GM23338 (cell line): ENCODE results near the gene TMEM245. TPM values are rescaled to one million over a fixed set of nuclear protein-coding genes. Genes with fewer than 3 reads are reported as not detected.

Source experiments
- ATAC-seq: fragments of 200-7000 bp; cut with Tn5 transposase; 3 replicates; pipeline ENCODE4 v1.9.1; 2020
- DNase-seq: peaks from one replicate; pipeline ENCODE4 v3.0.0-alpha.2; 2015; ENCODE audit warnings: low spot score
- H2AFZ ChIP-seq: fragments of 200-600 bp; sonication (generic); 2 replicates; pipeline ENCODE4 v1.8.0; 2016; ENCODE audit warnings: antibody characterized with exemption, mild to moderate bottlenecking, moderate library complexity
- H3F3A ChIP-seq: fragments of 200-600 bp; sonication (generic); replicated peaks from 2 replicates; pipeline ENCODE4 v1.8.0; 2017; ENCODE audit warnings: antibody characterized with exemption, mixed run types, low read depth
- H3K27ac ChIP-seq: fragments of 200-600 bp; sonication (generic); 2 replicates; pipeline ENCODE4 v1.6.1; 2016; ENCODE audit warnings: low read depth
- H3K27me3 ChIP-seq: fragments of 200-600 bp; sonication (generic); 2 replicates; pipeline ENCODE4 v1.8.0; 2016; ENCODE audit warnings: mild to moderate bottlenecking, mixed run types, moderate library complexity; ENCODE audit not compliant: insufficient read depth
- H3K36me3 ChIP-seq: fragments of 200-600 bp; sonication (generic); 2 replicates; pipeline ENCODE4 v1.8.0; 2016; ENCODE audit warnings: mild to moderate bottlenecking; ENCODE audit not compliant: insufficient read depth
- H3K4me1 ChIP-seq: fragments of 200-600 bp; sonication (generic); 2 replicates; pipeline ENCODE4 v1.8.0; 2016; ENCODE audit warnings: mild to moderate bottlenecking, moderate library complexity; ENCODE audit not compliant: insufficient read depth
- H3K4me2 ChIP-seq: fragments of 200-600 bp; sonication (generic); 2 replicates; pipeline ENCODE4 v1.7.1; 2017; ENCODE audit warnings: mixed run types
- H3K4me3 ChIP-seq: fragments of 200-600 bp; sonication (generic); 2 replicates; pipeline ENCODE4 v1.6.1; 2016; ENCODE audit warnings: mixed run types
- H3K79me2 ChIP-seq: fragments of 200-600 bp; sonication (generic); replicated peaks from 2 replicates; pipeline ENCODE4 v1.8.0; 2017; ENCODE audit warnings: mild to moderate bottlenecking; ENCODE audit not compliant: insufficient read depth
- H3K9me2 ChIP-seq: fragments of 200-600 bp; sonication (generic); 2 replicates; pipeline ENCODE4 v1.8.0; 2017; ENCODE audit not compliant: insufficient read depth
- H4K20me1 ChIP-seq: fragments of 200-600 bp; sonication (generic); replicated peaks from 2 replicates; pipeline ENCODE4 v1.8.0; 2017; ENCODE audit warnings: mild to moderate bottlenecking; ENCODE audit not compliant: insufficient read depth
- H3K27ac Mint-ChIP-seq: 2 replicates; pipeline ENCODE4 v1.8.0; 2020; ENCODE audit warnings: inconsistent platforms, mild to moderate bottlenecking, moderate library complexity, mixed read lengths
- H3K27me3 Mint-ChIP-seq: 3 replicates; pipeline ENCODE4 v1.8.0; 2022; ENCODE audit warnings: low read depth, mild to moderate bottlenecking, moderate library complexity, mixed read lengths, inconsistent platforms; ENCODE audit not compliant: insufficient read depth, poor library complexity
- H3K36me3 Mint-ChIP-seq: 3 replicates; pipeline ENCODE4 v1.8.0; 2021; ENCODE audit warnings: low read depth, mild to moderate bottlenecking, inconsistent platforms, moderate library complexity, mixed read lengths
- H3K4me1 Mint-ChIP-seq: 3 replicates; pipeline ENCODE4 v1.8.0; 2020; ENCODE audit warnings: mild to moderate bottlenecking, inconsistent platforms, mixed read lengths
- H3K4me3 Mint-ChIP-seq: 3 replicates; pipeline ENCODE4 v1.8.0; 2021; ENCODE audit warnings: moderate library complexity, mild to moderate bottlenecking, inconsistent platforms, mixed read lengths
- H3K9me3 Mint-ChIP-seq: 3 replicates; pipeline ENCODE4 v1.8.0; 2020; ENCODE audit warnings: moderate library complexity, mild to moderate bottlenecking, inconsistent platforms, mixed read lengths
- CREB1 ChIP-seq: fragments of 250-450 bp; sonication (Bioruptor Pico); IDR thresholded peaks from 2 replicates; pipeline ENCODE4 v1.5.0; 2020; ENCODE audit warnings: low read depth, mild to moderate bottlenecking, moderate library complexity
- EZH2 ChIP-seq: fragments of 200-600 bp; sonication (generic); IDR thresholded peaks from one replicate; pipeline ENCODE4 v1.8.0; 2017; ENCODE audit warnings: antibody characterized with exemption, mild to moderate bottlenecking, low read depth; ENCODE audit not compliant: unreplicated experiment
- EZH2phosphoT487 ChIP-seq: fragments of 200-600 bp; sonication (generic); IDR thresholded peaks from one replicate; pipeline ENCODE4 v1.8.1; 2018; ENCODE audit warnings: antibody characterized with exemption; ENCODE audit not compliant: unreplicated experiment
- JUNB ChIP-seq: IDR thresholded peaks from one replicate; pipeline ENCODE4 v1.6.1; 2016; ENCODE audit warnings: antibody characterized with exemption; ENCODE audit not compliant: unreplicated experiment
- NANOG ChIP-seq: IDR thresholded peaks from 2 replicates; pipeline ENCODE4 v1.6.1; 2016; ENCODE audit warnings: antibody characterized with exemption, borderline replicate concordance
- POLR2AphosphoS5 ChIP-seq: IDR thresholded peaks from 2 replicates; pipeline ENCODE4 v1.6.1; 2016; ENCODE audit warnings: antibody characterized with exemption, low read depth
- STAT1 ChIP-seq: IDR thresholded peaks from one replicate; pipeline ENCODE4 v1.6.1; 2016; ENCODE audit warnings: antibody characterized with exemption; ENCODE audit not compliant: unreplicated experiment
- ZNF114 ChIP-seq: fragments of 250-450 bp; sonication (Bioruptor Pico); IDR thresholded peaks from 2 replicates; pipeline ENCODE4 v1.5.0; 2020; ENCODE audit warnings: mild to moderate bottlenecking, moderate library complexity
- ZNF331 ChIP-seq: fragments of 250-450 bp; sonication (Bioruptor Pico); IDR thresholded peaks from 2 replicates; pipeline ENCODE4 v1.5.0; 2020; ENCODE audit warnings: low read depth, mild to moderate bottlenecking, moderate library complexity
- polyA plus RNA-seq: library from polyadenylated mRNA; unstranded; fragments of >200 nt; fragmentation: Nextera tagmentation; extraction: Ambion mirVana; gene quantifications from 2 replicates; pipeline ENCODE4 v1.2.1, GENCODE V29; 2016
- total RNA-seq: library from RNA; depleted of rRNA; stranded (reverse); fragments of >200 nt; shearing (Covaris generic); gene quantifications from 2 replicates; pipeline ENCODE4 v1.2.3, GENCODE V29; 2014
- TF ChIP-seq, protein P1 (sequence below): fragments of 250-450 bp; sonication (Bioruptor Pico); IDR thresholded peaks from 2 replicates; pipeline ENCODE4 v1.5.0; 2020; ENCODE audit warnings: mild to moderate bottlenecking, moderate library complexity
- TF ChIP-seq, protein P2 (sequence below), 2 experiments: fragments of 200-600 bp in 1 of 2; sonication (generic) in 1 of 2; conservative IDR thresholded peaks; 2 replicates each; pipeline versions ENCODE4 v1.5.1 to v1.6.1; 2016 to 2017; ENCODE audit warnings: antibody characterized with exemption in 2 of 2, low read depth in 2 of 2, mild to moderate bottlenecking in 2 of 2, moderate library complexity in 1 of 2
- TF ChIP-seq, protein P3 (sequence below): IDR thresholded peaks from one replicate; pipeline ENCODE4 v1.6.1; 2018; ENCODE audit warnings: antibody characterized with exemption; ENCODE audit not compliant: unreplicated experiment

Gene TMEM245
- total and polyA plus RNA-seq, 2 experiments from 2014 or later: 17.3 to 64.1 TPM

DNA sequence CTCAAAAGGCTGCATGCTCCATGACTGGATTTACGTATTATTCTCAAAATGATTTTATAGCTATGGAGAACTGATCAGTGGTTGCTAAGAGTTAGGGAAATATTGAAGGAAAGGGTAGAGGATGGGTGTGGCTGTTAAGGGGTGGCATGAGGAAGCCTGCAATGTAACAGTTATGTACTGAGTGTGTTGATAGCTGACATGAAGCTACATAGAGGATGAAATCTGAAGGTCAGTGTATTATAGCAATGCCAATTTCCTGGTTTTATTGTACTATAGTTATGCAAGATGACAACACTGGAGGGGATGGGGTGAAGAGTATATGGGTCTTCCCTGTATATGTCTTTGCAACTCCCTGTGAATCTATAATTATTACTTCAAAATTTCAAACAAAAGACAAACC is 51.0 kb downstream of the TMEM245 start:
- Mint-ChIP-seq H3K36me3 (peaks cover 27% of the 10 kb centered on the region), H3K4me3 (no peak overlapping the region), H3K27me3 (no peaks in the 10 kb centered on the region), H3K4me1 (no peaks in the 10 kb centered on the region), H3K9me3 (no peaks in the 10 kb centered on the region), H3K27ac (no peak overlapping the region)
- DNase-seq: no peak
- no peak for ATAC-seq
- no peaks in the 10 kb centered on the region for H3F3A ChIP-seq
- no peak overlapping the region for H2AFZ ChIP-seq
- no peak overlapping the region for H3K27ac ChIP-seq
- TF ChIP-seq EZH2phosphoT487: no peak
- TF ChIP-seq STAT1: no peak
- no peak for TF ChIP-seq CREB1 (CRISPR knock-in tag)
- TF ChIP-seq, protein P1, sequence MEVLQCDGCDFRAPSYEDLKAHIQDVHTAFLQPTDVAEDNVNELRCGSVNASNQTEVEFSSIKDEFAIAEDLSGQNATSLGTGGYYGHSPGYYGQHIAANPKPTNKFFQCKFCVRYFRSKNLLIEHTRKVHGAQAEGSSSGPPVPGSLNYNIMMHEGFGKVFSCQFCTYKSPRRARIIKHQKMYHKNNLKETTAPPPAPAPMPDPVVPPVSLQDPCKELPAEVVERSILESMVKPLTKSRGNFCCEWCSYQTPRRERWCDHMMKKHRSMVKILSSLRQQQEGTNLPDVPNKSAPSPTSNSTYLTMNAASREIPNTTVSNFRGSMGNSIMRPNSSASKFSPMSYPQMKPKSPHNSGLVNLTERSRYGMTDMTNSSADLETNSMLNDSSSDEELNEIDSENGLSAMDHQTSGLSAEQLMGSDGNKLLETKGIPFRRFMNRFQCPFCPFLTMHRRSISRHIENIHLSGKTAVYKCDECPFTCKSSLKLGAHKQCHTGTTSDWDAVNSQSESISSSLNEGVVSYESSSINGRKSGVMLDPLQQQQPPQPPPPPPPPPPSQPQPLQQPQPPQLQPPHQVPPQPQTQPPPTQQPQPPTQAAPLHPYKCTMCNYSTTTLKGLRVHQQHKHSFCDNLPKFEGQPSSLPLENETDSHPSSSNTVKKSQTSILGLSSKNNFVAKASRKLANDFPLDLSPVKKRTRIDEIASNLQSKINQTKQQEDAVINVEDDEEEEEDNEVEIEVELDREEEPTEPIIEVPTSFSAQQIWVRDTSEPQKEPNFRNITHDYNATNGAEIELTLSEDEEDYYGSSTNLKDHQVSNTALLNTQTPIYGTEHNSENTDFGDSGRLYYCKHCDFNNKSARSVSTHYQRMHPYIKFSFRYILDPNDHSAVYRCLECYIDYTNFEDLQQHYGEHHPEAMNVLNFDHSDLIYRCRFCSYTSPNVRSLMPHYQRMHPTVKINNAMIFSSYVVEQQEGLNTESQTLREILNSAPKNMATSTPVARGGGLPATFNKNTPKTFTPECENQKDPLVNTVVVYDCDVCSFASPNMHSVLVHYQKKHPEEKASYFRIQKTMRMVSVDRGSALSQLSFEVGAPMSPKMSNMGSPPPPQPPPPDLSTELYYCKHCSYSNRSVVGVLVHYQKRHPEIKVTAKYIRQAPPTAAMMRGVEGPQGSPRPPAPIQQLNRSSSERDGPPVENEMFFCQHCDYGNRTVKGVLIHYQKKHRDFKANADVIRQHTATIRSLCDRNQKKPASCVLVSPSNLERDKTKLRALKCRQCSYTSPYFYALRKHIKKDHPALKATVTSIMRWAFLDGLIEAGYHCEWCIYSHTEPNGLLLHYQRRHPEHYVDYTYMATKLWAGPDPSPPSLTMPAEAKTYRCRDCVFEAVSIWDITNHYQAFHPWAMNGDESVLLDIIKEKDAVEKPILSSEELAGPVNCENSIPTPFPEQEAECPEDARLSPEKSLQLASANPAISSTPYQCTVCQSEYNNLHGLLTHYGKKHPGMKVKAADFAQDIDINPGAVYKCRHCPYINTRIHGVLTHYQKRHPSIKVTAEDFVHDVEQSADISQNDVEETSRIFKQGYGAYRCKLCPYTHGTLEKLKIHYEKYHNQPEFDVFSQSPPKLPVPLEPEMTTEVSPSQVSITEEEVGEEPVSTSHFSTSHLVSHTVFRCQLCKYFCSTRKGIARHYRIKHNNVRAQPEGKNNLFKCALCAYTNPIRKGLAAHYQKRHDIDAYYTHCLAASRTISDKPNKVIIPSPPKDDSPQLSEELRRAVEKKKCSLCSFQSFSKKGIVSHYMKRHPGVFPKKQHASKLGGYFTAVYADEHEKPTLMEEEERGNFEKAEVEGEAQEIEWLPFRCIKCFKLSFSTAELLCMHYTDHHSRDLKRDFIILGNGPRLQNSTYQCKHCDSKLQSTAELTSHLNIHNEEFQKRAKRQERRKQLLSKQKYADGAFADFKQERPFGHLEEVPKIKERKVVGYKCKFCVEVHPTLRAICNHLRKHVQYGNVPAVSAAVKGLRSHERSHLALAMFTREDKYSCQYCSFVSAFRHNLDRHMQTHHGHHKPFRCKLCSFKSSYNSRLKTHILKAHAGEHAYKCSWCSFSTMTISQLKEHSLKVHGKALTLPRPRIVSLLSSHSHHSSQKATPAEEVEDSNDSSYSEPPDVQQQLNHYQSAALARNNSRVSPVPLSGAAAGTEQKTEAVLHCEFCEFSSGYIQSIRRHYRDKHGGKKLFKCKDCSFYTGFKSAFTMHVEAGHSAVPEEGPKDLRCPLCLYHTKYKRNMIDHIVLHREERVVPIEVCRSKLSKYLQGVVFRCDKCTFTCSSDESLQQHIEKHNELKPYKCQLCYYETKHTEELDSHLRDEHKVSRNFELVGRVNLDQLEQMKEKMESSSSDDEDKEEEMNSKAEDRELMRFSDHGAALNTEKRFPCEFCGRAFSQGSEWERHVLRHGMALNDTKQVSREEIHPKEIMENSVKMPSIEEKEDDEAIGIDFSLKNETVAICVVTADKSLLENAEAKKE (CRISPR knock-in tag): no peak
- TF ChIP-seq EZH2: no peak
- TF ChIP-seq, protein P2, sequence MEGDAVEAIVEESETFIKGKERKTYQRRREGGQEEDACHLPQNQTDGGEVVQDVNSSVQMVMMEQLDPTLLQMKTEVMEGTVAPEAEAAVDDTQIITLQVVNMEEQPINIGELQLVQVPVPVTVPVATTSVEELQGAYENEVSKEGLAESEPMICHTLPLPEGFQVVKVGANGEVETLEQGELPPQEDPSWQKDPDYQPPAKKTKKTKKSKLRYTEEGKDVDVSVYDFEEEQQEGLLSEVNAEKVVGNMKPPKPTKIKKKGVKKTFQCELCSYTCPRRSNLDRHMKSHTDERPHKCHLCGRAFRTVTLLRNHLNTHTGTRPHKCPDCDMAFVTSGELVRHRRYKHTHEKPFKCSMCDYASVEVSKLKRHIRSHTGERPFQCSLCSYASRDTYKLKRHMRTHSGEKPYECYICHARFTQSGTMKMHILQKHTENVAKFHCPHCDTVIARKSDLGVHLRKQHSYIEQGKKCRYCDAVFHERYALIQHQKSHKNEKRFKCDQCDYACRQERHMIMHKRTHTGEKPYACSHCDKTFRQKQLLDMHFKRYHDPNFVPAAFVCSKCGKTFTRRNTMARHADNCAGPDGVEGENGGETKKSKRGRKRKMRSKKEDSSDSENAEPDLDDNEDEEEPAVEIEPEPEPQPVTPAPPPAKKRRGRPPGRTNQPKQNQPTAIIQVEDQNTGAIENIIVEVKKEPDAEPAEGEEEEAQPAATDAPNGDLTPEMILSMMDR (conservative IDR thresholded peaks at IDR 0.05; ENCODE audit: low read depth in 2 of 2): no peak
- TF ChIP-seq ZNF114 (CRISPR knock-in tag): no peak
- TF ChIP-seq ZNF331 (CRISPR knock-in tag): no peak
- TF ChIP-seq NANOG: no peak
- TF ChIP-seq JUNB: no peak
- TF ChIP-seq POLR2AphosphoS5: no peak
- TF ChIP-seq, protein P3, sequence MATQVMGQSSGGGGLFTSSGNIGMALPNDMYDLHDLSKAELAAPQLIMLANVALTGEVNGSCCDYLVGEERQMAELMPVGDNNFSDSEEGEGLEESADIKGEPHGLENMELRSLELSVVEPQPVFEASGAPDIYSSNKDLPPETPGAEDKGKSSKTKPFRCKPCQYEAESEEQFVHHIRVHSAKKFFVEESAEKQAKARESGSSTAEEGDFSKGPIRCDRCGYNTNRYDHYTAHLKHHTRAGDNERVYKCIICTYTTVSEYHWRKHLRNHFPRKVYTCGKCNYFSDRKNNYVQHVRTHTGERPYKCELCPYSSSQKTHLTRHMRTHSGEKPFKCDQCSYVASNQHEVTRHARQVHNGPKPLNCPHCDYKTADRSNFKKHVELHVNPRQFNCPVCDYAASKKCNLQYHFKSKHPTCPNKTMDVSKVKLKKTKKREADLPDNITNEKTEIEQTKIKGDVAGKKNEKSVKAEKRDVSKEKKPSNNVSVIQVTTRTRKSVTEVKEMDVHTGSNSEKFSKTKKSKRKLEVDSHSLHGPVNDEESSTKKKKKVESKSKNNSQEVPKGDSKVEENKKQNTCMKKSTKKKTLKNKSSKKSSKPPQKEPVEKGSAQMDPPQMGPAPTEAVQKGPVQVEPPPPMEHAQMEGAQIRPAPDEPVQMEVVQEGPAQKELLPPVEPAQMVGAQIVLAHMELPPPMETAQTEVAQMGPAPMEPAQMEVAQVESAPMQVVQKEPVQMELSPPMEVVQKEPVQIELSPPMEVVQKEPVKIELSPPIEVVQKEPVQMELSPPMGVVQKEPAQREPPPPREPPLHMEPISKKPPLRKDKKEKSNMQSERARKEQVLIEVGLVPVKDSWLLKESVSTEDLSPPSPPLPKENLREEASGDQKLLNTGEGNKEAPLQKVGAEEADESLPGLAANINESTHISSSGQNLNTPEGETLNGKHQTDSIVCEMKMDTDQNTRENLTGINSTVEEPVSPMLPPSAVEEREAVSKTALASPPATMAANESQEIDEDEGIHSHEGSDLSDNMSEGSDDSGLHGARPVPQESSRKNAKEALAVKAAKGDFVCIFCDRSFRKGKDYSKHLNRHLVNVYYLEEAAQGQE: no peak
- H4K20me1 ChIP-seq: peaks cover 5% of the 10 kb centered on the region
- no peaks in the 10 kb centered on the region for H3K27me3 ChIP-seq
- H3K4me1 ChIP-seq: no peaks in the 10 kb centered on the region
- H3K36me3 ChIP-seq: peaks cover 55% of the 10 kb centered on the region
- H3K4me3 ChIP-seq: no peak overlapping the region
- no peaks in the 10 kb centered on the region for H3K79me2 ChIP-seq
- H3K9me2 ChIP-seq: no peaks in the 10 kb centered on the region
- no peak overlapping the region for H3K4me2 ChIP-seq
